B cell (primary cell): ENCODE data around the gene TPST2. TPM values are rescaled to one million over a fixed set of nuclear protein-coding genes. Genes with fewer than 3 reads are reported as not detected.

Experiments used
- ATAC-seq: fragments of 200-7000 bp; cut with Tn5 transposase; one replicate; pipeline ENCODE4 v1.10.0; 2021; ENCODE audit warnings: low read depth, mild to moderate bottlenecking, moderate number of reproducible peaks, moderate library complexity
- CTCF ChIA-PET: fragments of 350-600 bp; sonication (Branson Sonifier 250); formaldehyde crosslinking; loops from one replicate; lab custom pipeline; 2021; ENCODE audit warnings: antibody characterized with exemption, inconsistent platforms; lab: Charles Lee
- POLR2A ChIA-PET: fragments of 350-600 bp; sonication (Branson Sonifier 250); formaldehyde crosslinking; loops from one replicate; lab custom pipeline; 2021; ENCODE audit warnings: antibody characterized with exemption; lab: Charles Lee
- DNase-seq: peaks from one replicate; pipeline ENCODE4 v3.0.0; 2013
- H2AFZ ChIP-seq: 2 replicates; pipeline ENCODE4 v1.6.1; 2012; ENCODE audit warnings: mild to moderate bottlenecking, low read depth, low read length; ENCODE audit not compliant: insufficient read depth, poor library complexity, severe bottlenecking
- H3K27ac ChIP-seq, 2 donors: 1 replicate in 1 of 2; 2 replicates in 1 of 2; pipeline ENCODE4 v1.5.1; 2012 to 2013; ENCODE audit warnings: low read length in 2 of 2, mild to moderate bottlenecking in 2 of 2, moderate library complexity in 1 of 2
- H3K27me3 ChIP-seq, 4 experiments: fragments of 200-600 bp in 1 of 4; sonication (generic) in 1 of 4; replicated peaks in 1 of 4; 1 replicate in 2 of 4; 2 replicates in 2 of 4; pipeline versions ENCODE4 v1.6.1 to v1.7.0; 2013 to 2016; ENCODE audit warnings: low read length in 3 of 4, mild to moderate bottlenecking in 2 of 4, mixed read lengths in 1 of 4, moderate library complexity in 1 of 4; ENCODE audit not compliant: insufficient read depth in 4 of 4, control insufficient read depth in 3 of 4; ENCODE audit errors: control extremely low read depth in 1 of 4
- H3K36me3 ChIP-seq, 2 experiments: replicated peaks in 1 of 2; 1 replicate in 1 of 2; 2 replicates in 1 of 2; pipeline versions ENCODE4 v1.6.1 to v1.7.1; 2013; ENCODE audit warnings: low read length in 1 of 2; ENCODE audit not compliant: insufficient read depth in 2 of 2, control insufficient read depth in 1 of 2; ENCODE audit errors: control extremely low read depth in 1 of 2, extremely low read depth in 1 of 2
- H3K4me1 ChIP-seq, 2 donors: fragments of 200-600 bp in 1 of 2; sonication (generic) in 1 of 2; 1 replicate in 1 of 2; 2 replicates in 1 of 2; pipeline versions ENCODE4 v1.5.1 to v1.6.1; 2013 to 2017; ENCODE audit warnings: low read length in 2 of 2; ENCODE audit not compliant: control insufficient read depth in 2 of 2, insufficient read depth in 2 of 2
- H3K4me2 ChIP-seq: replicated peaks from 2 replicates; pipeline ENCODE3; 2012; ENCODE audit warnings: mild to moderate bottlenecking, low read depth, low read length; ENCODE audit not compliant: poor library complexity, severe bottlenecking
- H3K4me3 ChIP-seq, 5 experiments: fragments of 200-600 bp in 1 of 5; sonication (generic) in 1 of 5; 1 replicate in 3 of 5; 2 replicates in 2 of 5; pipeline versions ENCODE4 v1.5.1 to v1.7.0; 2011 to 2016; ENCODE audit warnings: low read length in 4 of 5, mild to moderate bottlenecking in 4 of 5, low read depth in 2 of 5, control low read depth in 1 of 5, moderate library complexity in 1 of 5; ENCODE audit not compliant: insufficient read depth in 1 of 5; ENCODE audit errors: control extremely low read depth in 1 of 5, extremely low read depth in 1 of 5
- H3K79me2 ChIP-seq: fragments of 200-600 bp; sonication (generic); one replicate; pipeline ENCODE4 v1.6.0; 2016; ENCODE audit warnings: low read length; ENCODE audit not compliant: control insufficient read depth, insufficient read depth
- H3K9ac ChIP-seq: fragments of 200-600 bp; sonication (generic); 2 replicates; pipeline ENCODE4 v1.6.1; 2017; ENCODE audit warnings: mild to moderate bottlenecking, low read length, moderate library complexity
- H3K9me3 ChIP-seq, 3 donors: one replicate each; pipeline versions ENCODE4 v1.6.1 to v1.7.1; 2013; ENCODE audit warnings: low read length in 2 of 3; ENCODE audit not compliant: control insufficient read depth in 2 of 3, insufficient read depth in 1 of 3; ENCODE audit errors: control extremely low read depth in 1 of 3
- H4K20me1 ChIP-seq: 2 replicates; pipeline ENCODE4 v1.6.0; 2012; ENCODE audit warnings: mild to moderate bottlenecking, low read length; ENCODE audit not compliant: insufficient read depth, control insufficient read depth, poor library complexity, severe bottlenecking
- H3K27ac Mint-ChIP-seq: one replicate; pipeline ENCODE4 v1.8.0; 2021; ENCODE audit warnings: mixed read lengths
- H3K27me3 Mint-ChIP-seq: one replicate; pipeline ENCODE4 v1.8.0; 2021; ENCODE audit warnings: mixed read lengths
- H3K4me1 Mint-ChIP-seq: one replicate; pipeline ENCODE4 v1.8.0; 2021; ENCODE audit warnings: mixed read lengths
- H3K4me3 Mint-ChIP-seq: one replicate; pipeline ENCODE4 v1.8.0; 2021; ENCODE audit warnings: mixed read lengths
- H3K9me3 Mint-ChIP-seq: one replicate; pipeline ENCODE4 v1.8.0; 2022; ENCODE audit warnings: mixed read lengths; ENCODE audit not compliant: insufficient read depth
- EZH2 ChIP-seq: IDR thresholded peaks from 2 replicates; pipeline ENCODE4 v1.6.1; 2012; ENCODE audit warnings: borderline replicate concordance, low read depth, mild to moderate bottlenecking, moderate library complexity, low read length; ENCODE audit not compliant: insufficient read depth, poor library complexity, severe bottlenecking
- WGBS: methylation state at CpG from one replicate; pipeline ENCODE4 v1.1.5; 2013; ENCODE audit warnings: missing lambda C conversion rate; ENCODE audit not compliant: insufficient coverage; 5-methylcytosine and 5-hydroxymethylcytosine counted together
- intact Hi-C: fragments of 100-400 bp; cut with micrococcal nuclease; formaldehyde crosslinking; loops from one replicate; pipeline ENCODE4 v1.10.0; 2022
- polyA plus RNA-seq: library from polyadenylated mRNA; depleted of rRNA; stranded (reverse); fragments of >200 nt; gene quantifications from 2 replicates; pipeline ENCODE4 v1.2.3, GENCODE V29; 2012
- total RNA-seq, 2 donors: library from RNA; stranded (reverse); fragments of 120-200 nt in 1 of 2; gene quantifications; 1 replicate in 1 of 2; 2 replicates in 1 of 2; pipeline versions ENCODE4 v1.2.3 to v1.2.4, GENCODE V29; 2013 to 2022
- TF ChIP-seq, protein P1 (sequence below): fragments of 200-600 bp; IDR thresholded peaks from one replicate; pipeline ENCODE4 v1.8.0; 2022; ENCODE audit warnings: antibody characterized with exemption, mild to moderate bottlenecking

TPST2 gene
- total and polyA plus RNA-seq, 2 donors (not counting 1 experiment from before 2014, with no cell fraction given) = 16.6 to 43.1 TPM

DNA sequence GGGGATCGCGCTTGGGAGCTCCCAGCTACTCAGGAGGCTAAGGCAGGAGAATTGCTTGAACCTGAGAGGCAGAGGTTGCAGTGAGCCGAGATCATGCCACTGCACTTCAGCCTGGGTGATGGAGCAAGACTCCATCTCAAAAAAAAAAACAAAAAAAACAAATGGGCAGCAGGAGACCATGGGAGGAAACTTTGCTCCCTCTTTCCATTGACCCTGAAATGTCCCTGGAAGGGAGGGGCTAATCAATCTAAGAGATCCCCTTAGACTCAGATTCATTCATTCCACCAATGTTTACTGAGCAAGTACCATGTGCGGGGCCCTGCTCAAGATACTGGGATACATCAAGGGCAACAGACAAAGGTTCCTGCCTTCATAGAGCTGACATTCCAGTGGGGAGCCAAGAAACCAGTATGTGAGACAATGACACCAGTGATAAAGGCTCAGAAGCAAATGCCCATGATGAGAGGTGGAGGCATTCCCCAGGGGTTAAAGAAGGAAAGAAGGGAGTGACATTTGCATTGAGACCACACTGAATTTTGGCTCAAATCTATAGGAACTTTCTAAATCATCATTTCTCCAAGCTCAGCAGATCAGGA, 39.9 kb downstream of the TPST2 start:
- Mint-ChIP-seq H3K27ac (no peak overlapping the region), H3K27me3 (no peaks in the 10 kb centered on the region), H3K4me3 (no peak overlapping the region), H3K4me1 (peaks cover 22% of the 10 kb centered on the region), H3K9me3 (no peaks in the 10 kb centered on the region)
- no peak overlapping the region for H3K9ac ChIP-seq
- H3K4me3 ChIP-seq = no peak overlapping the region
- no peak for ATAC-seq
- H3K4me1 ChIP-seq = peaks cover 0 to 7% of the 10 kb centered on the region in 2 donors
- CTCF ChIA-PET = no interaction called here
- no peak for DNase-seq
- no peak overlapping the region for H3K27ac ChIP-seq
- 100% methylated on average over 1 of the region's 4 CpGs for WGBS
- H3K79me2 ChIP-seq = peaks cover 60% of the 10 kb centered on the region
- H3K36me3 ChIP-seq = peaks cover 0 to 2% of the 10 kb centered on the region in 2 experiments
- H4K20me1 ChIP-seq = peaks cover 6% of the 10 kb centered on the region
- no peak overlapping the region for H2AFZ ChIP-seq
- TF ChIP-seq EZH2 = no peak
- TF ChIP-seq, protein P1, sequence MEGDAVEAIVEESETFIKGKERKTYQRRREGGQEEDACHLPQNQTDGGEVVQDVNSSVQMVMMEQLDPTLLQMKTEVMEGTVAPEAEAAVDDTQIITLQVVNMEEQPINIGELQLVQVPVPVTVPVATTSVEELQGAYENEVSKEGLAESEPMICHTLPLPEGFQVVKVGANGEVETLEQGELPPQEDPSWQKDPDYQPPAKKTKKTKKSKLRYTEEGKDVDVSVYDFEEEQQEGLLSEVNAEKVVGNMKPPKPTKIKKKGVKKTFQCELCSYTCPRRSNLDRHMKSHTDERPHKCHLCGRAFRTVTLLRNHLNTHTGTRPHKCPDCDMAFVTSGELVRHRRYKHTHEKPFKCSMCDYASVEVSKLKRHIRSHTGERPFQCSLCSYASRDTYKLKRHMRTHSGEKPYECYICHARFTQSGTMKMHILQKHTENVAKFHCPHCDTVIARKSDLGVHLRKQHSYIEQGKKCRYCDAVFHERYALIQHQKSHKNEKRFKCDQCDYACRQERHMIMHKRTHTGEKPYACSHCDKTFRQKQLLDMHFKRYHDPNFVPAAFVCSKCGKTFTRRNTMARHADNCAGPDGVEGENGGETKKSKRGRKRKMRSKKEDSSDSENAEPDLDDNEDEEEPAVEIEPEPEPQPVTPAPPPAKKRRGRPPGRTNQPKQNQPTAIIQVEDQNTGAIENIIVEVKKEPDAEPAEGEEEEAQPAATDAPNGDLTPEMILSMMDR = no peak
- no peaks in the 10 kb centered on the region for H3K9me3 ChIP-seq
- H3K4me2 ChIP-seq = no peak overlapping the region
- intact Hi-C loops = no loop called here
- H3K27me3 ChIP-seq = no peaks in the 10 kb centered on the region
- POLR2A ChIA-PET = no interaction called here

GRCh38 chr22:26548984-26549383, 40.9 kb downstream of the TPST2 start:
- H4K20me1 ChIP-seq = peaks cover 6% of the 10 kb centered on the region
- Mint-ChIP-seq H3K4me3 (no peak overlapping the region), H3K27me3 (no peaks in the 10 kb centered on the region), H3K9me3 (no peaks in the 10 kb centered on the region), H3K27ac (no peak overlapping the region), H3K4me1 (peaks cover 20% of the 10 kb centered on the region)
- 97% methylated on average over 6 of the region's 6 CpGs for WGBS
- H3K27ac ChIP-seq = no peak overlapping the region
- no peaks in the 10 kb centered on the region for H3K9me3 ChIP-seq
- H3K36me3 ChIP-seq = no peaks in the 10 kb centered on the region
- POLR2A ChIA-PET = no interaction called here
- H3K4me2 ChIP-seq = no peak overlapping the region
- CTCF ChIA-PET = no interaction called here
- intact Hi-C loops = no loop called here
- H3K9ac ChIP-seq = no peak overlapping the region
- no peaks in the 10 kb centered on the region for H3K27me3 ChIP-seq
- H3K4me1 ChIP-seq = peaks cover 0 to 8% of the 10 kb centered on the region in 2 donors
- no peak for TF ChIP-seq EZH2
- TF ChIP-seq, protein P1 = no peak
- no peak overlapping the region for H3K4me3 ChIP-seq
- H2AFZ ChIP-seq = no peak overlapping the region
- H3K79me2 ChIP-seq = peaks cover 56% of the 10 kb centered on the region
- DNase-seq (no peak), ATAC-seq (no peak)
